ENCODE results near the gene BRD3OS.

Gene BRD3OS

DNA sequence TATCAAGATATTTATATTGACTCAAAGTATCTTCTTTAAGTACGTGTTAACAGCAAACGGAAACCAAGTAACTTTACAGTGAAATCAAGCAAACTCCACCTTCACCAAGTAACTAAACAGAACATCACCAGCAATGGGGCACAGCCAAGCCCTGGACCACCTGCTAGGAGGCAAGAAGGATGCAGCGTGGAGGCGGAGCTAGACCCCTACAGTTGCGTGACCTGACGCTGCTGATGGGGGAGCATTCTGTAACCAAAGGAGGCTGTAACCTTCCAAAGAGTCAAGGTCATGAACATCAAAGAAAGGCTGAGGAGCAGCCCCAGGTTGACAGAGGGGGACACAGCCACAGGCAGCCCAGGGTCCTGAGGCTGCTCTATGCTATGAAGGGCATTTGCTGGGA is 39.2 kb upstream of the BRD3OS start:
- TF ChIP-seq NFIC (IDR thresholded peaks at IDR 0.05) (no peak), TEAD4 (IDR thresholded peaks at IDR 0.05) (no peak), EGR1 (IDR thresholded peaks at IDR 0.05) (no peak), CEBPB (IDR thresholded peaks at IDR 0.05) (no peak), YY1 (IDR thresholded peaks at IDR 0.05; ENCODE audit: low read depth) (no peak), RAD21 (IDR thresholded peaks at IDR 0.05; ENCODE audit: low read depth) (no peak), CREB1 (IDR thresholded peaks at IDR 0.05; ENCODE audit: low read depth) (no peak), FOXM1 (IDR thresholded peaks at IDR 0.05; ENCODE audit: borderline replicate concordance, low read depth) (no peak), EP300 (IDR thresholded peaks at IDR 0.05; ENCODE audit: borderline replicate concordance) (no peak), TCF12 (IDR thresholded peaks at IDR 0.05; ENCODE audit: low read depth) (no peak), TAF1 (IDR thresholded peaks at IDR 0.05; ENCODE audit: low read depth) (no peak), ZBTB7A (IDR thresholded peaks at IDR 0.05; ENCODE audit: low read depth) (no peak)
- TF ChIP-seq, protein P1, sequence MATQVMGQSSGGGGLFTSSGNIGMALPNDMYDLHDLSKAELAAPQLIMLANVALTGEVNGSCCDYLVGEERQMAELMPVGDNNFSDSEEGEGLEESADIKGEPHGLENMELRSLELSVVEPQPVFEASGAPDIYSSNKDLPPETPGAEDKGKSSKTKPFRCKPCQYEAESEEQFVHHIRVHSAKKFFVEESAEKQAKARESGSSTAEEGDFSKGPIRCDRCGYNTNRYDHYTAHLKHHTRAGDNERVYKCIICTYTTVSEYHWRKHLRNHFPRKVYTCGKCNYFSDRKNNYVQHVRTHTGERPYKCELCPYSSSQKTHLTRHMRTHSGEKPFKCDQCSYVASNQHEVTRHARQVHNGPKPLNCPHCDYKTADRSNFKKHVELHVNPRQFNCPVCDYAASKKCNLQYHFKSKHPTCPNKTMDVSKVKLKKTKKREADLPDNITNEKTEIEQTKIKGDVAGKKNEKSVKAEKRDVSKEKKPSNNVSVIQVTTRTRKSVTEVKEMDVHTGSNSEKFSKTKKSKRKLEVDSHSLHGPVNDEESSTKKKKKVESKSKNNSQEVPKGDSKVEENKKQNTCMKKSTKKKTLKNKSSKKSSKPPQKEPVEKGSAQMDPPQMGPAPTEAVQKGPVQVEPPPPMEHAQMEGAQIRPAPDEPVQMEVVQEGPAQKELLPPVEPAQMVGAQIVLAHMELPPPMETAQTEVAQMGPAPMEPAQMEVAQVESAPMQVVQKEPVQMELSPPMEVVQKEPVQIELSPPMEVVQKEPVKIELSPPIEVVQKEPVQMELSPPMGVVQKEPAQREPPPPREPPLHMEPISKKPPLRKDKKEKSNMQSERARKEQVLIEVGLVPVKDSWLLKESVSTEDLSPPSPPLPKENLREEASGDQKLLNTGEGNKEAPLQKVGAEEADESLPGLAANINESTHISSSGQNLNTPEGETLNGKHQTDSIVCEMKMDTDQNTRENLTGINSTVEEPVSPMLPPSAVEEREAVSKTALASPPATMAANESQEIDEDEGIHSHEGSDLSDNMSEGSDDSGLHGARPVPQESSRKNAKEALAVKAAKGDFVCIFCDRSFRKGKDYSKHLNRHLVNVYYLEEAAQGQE (IDR thresholded peaks at IDR 0.05; ENCODE audit: low read depth): no peak
- TF ChIP-seq, protein P2, sequence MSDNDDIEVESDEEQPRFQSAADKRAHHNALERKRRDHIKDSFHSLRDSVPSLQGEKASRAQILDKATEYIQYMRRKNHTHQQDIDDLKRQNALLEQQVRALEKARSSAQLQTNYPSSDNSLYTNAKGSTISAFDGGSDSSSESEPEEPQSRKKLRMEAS (IDR thresholded peaks at IDR 0.05): no peak
- TF ChIP-seq, protein P3, sequence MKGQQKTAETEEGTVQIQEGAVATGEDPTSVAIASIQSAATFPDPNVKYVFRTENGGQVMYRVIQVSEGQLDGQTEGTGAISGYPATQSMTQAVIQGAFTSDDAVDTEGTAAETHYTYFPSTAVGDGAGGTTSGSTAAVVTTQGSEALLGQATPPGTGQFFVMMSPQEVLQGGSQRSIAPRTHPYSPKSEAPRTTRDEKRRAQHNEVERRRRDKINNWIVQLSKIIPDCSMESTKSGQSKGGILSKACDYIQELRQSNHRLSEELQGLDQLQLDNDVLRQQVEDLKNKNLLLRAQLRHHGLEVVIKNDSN (IDR thresholded peaks at IDR 0.05): no peak

DNA sequence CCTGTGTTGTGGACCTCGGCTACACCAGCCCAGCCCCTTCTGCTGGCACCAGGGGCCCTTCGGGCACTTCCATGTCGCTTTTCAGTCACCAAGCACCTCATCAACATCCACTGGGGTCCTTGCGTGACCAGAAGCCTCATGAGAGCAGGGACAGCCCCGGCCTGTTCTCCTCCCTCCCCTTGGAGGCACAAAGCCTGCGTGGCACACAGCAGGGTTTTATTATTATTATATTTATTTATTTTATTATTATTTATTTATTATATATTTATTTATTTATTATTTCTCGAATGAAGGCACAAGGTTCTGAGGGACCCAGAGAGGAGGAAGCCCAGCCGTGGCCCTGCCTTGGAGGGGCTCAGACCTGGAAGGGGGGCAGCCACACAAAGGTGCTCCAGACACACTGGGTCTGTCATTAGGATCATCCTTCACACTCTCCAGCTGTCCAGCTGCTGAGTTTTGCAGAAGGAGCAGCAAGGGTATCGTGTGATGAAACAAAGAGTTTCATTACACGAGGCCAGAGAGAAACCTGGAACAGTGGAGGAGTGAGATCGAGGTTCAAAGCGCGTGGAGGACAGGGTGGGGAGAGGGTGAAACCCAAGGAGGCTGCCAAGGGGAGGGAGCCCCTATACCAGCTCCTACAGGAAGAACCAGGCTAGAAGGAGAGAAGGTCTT is 38.4 kb upstream of the BRD3OS start:
- TF ChIP-seq CREB1 (IDR thresholded peaks at IDR 0.05; ENCODE audit: low read depth): no peak
- TF ChIP-seq FOXM1 (IDR thresholded peaks at IDR 0.05; ENCODE audit: borderline replicate concordance, low read depth): no peak
- no peak for TF ChIP-seq TAF1 (IDR thresholded peaks at IDR 0.05; ENCODE audit: low read depth)
- no peak for TF ChIP-seq ZBTB7A (IDR thresholded peaks at IDR 0.05; ENCODE audit: low read depth)
- TF ChIP-seq TCF12 (IDR thresholded peaks at IDR 0.05; ENCODE audit: low read depth): no peak
- TF ChIP-seq EP300 (IDR thresholded peaks at IDR 0.05; ENCODE audit: borderline replicate concordance): no peak
- no peak for TF ChIP-seq NFIC (IDR thresholded peaks at IDR 0.05)
- no peak for TF ChIP-seq CEBPB (IDR thresholded peaks at IDR 0.05)
- TF ChIP-seq, protein P3 (IDR thresholded peaks at IDR 0.05): no peak
- TF ChIP-seq EGR1 (IDR thresholded peaks at IDR 0.05): no peak
- no peak for TF ChIP-seq TEAD4 (IDR thresholded peaks at IDR 0.05)

DNA sequence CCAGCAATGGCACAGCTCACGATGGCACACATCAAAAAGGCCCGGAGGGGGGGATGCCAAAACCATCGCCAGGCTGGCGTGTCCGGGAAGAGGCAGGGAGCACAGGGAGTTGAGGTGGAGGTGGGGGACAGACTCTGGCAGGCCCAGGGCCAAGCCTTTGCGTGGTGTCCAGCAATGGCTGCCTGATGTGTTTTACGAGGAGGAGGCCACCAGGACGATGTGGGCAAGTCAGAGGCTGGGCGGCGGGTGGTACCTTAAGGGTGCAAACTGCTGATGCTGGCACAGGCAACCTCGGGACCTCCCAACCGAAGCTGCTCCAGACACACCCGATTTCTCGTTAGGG is 37.9 kb upstream of the BRD3OS start:
- TF ChIP-seq TEAD4 (IDR thresholded peaks at IDR 0.05) (no peak), RAD21 (IDR thresholded peaks at IDR 0.05; ENCODE audit: low read depth) (no peak), FOXM1 (IDR thresholded peaks at IDR 0.05; ENCODE audit: borderline replicate concordance, low read depth) (no peak)
- TF ChIP-seq, protein P3 (IDR thresholded peaks at IDR 0.05): no peak

DNA sequence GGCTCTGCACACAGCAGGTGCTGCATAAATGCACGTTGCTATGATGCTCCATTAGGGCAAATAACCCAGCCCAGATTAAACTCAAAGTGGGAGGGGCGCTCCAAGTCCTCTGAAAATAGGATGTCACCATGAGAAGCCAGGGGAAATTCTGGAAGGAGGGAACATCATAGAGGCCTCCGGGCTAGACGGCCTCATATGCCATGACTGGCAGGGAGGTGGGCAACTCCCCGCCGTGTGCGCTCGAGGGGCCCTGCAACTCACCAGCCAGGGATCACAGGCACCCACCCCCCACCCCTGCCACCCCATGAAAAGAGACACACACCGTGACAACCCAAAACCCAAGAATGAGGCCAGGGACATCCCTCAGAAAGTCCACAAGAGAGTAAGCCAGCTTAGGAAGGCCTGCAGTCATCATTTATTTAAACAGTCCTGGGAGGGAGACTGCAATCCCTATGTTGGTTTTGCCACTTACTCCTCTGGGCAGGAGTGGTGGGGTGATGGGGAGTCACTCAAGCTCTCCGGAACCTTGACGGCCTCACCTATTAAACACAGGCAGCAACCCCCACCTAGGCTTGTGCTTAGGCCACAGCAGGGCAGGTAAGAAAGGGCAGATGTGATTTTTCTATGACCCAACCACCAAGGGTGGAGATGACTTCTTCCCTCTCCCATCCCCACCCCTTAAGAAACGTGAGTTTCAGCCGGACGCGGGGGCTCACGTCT is 37.2 kb upstream of the BRD3OS start:
- TF ChIP-seq TAF1 (IDR thresholded peaks at IDR 0.05; ENCODE audit: low read depth): no peak
- TF ChIP-seq ZBTB7A (IDR thresholded peaks at IDR 0.05; ENCODE audit: low read depth): no peak
- no peak for TF ChIP-seq RAD21 (IDR thresholded peaks at IDR 0.05; ENCODE audit: low read depth)

DNA sequence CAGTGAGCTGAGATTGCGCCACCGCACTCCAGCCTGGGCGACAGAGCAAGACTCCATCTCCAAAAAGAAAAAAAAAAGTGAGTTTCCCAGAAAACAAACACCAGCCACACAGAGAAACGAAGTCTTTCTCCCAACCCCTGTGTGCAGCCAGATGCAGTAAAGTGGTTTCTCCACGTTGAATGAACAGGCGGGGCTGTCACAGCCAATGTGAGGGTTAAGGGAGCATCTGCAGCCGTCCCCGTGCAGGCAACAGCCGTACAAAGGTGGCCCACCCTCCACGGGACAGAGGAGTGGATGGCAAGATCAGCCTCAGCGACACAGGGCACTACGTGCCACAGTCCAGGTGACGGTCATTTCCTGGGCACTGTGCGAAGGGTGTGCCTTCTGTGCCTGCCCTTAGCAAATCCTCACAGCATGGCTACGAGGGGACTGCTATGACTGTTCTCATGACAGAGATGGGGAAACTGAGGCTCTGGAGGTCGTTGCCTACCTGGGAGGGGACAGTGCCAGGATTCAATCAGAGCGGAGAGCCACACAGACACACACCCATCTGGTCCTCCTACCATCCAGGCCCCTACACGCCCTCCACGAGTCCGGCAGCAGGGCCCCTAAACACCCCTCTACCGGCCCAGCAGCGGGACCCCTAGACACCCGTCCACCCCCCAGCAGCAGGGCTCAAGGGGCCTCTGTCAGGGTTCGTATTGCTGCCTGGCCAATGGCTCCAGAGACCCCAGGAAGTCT is 35.5 kb upstream of the BRD3OS start:
- TF ChIP-seq RAD21 (IDR thresholded peaks at IDR 0.05; ENCODE audit: low read depth) (no peak), CREB1 (IDR thresholded peaks at IDR 0.05; ENCODE audit: low read depth) (no peak), CEBPB (IDR thresholded peaks at IDR 0.05) (no peak)

DNA sequence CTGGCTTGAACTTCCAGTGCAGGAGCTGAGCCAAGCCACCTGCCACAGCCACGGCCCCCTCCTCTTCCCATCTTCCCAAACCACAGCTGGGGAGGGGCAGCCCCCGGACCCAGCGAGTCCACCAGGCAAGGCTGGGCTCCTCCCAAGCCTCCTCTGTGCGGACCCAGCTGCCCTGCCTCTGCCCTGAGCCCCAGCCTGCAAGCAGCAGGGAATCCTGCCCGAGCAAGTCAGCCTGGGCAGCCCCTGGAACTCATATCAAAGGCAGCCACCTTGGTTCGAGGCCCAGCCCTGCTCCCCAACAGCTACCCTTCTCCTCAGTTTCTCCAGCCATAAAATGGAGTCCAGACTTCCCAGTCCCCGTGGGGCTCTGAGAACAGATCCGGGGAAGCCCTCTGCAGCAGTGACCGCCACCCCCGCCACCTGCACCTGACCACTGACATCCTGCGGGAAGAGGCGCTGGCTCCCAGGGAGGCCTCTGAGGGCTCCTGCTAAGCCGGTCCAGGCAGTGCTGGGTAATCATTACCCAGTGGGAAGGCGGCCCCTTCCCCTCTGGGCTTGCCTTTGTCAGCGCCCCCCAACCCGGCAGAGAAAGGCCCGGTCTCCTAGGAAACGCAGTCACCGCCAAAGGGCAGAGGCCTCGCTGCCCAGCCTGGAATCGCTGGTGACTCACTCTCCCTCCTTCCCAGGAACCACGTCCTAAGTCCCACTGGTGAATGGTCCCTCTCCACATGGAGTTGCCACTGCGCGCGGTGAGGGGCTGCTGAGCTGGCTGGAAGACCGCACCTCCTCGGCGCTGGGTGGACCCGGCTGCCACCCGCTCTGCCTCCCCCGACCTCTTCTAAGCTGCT is 34.7 kb upstream of the BRD3OS start:
- TF ChIP-seq ZBTB7A (IDR thresholded peaks at IDR 0.05; ENCODE audit: low read depth) (0 out of 2 replicates have a peak, but pooled peaks have one; percentile 36), FOXM1 (IDR thresholded peaks at IDR 0.05; ENCODE audit: borderline replicate concordance, low read depth) (no peak)

All from Ishikawa (cell line).